ENCODE data around the gene EIF3A.

The EIF3A gene

DNA sequence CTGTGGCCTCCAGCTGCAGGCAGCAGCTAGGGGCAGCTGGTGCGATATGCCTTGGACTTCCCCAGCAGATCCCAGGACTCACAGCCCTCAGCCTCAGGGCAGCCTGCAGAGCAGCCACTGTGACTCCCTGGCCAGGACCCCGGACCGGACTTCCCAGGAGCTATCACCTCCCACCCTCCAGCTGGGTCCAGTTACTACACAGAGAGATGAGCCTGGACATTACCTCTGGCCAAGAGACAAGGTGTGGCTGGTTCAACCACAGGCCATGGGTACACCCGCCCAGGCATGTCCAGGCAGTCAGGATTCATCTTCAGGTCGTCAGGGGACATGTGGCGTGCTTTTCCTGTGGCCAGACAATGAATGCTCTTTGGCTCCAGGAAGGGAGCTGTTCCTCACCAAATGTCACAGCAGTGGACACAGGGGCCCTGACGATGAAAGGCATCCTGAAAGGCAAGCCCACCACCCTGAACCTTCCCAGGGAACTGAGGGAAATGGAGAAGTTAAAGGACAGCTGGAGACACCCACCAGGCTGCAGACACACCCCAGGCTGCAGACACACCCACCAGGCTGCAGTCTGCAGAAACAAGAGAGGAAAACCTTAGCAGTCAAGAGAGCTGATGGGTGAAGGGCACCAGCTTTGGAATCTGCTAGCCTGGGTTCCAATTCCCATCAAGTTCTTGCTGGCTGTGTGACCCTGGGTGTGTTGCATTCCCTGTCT, 76.9 kb downstream of the EIF3A start:
- Mint-ChIP-seq H3K27ac (no peak overlapping the region), H3K36me3 (ENCODE audit: low read depth) (no peaks in the 10 kb centered on the region), H3K9me3 (no peaks in the 10 kb centered on the region), H3K27me3 (ENCODE audit: low read depth, poor library complexity) (peaks cover 15% of the 10 kb centered on the region), H3K4me1 (peaks cover 4% of the 10 kb centered on the region), H3K4me3 (no peak overlapping the region)
- no peak for DNase-seq
- no peak for TF ChIP-seq CTCF (IDR thresholded peaks at IDR 0.05)

DNA sequence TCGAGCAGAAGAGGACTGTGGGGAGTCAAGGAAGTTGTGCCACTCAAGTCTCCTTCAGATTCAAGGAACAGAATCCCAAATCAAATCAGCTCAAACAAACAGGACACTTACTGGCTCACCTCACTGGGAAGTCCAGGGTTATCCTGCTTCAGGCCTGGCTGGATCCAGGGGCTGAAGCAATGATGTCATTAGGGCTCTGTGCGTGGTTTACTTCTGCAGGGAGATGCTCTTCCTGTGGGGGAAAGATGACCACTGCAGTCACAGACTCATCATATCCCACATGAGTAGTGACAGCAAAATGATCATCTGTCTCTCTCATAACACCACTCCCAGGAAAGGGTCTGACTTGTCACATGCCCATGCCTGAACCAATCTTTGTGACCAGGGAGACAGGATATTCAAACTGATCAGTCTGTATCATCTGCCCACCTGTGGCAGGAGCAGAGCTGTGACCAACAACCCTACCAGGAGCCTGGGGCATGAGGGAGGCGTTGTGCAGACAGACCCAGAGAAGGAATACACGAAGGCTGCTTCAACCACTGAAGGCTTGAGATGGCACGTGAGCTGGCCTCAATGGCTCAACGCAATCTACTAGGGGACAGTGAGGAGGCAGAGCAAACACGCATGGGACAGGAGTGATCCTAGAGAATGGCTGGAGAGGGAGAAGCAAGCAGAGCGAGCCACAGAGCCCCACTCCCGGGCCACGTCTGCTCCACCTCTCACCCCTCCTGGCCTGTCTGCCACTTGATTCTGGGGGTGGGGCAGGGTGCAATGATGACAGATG, 78.7 kb downstream of the EIF3A start:
- no peak for TF ChIP-seq CTCF (IDR thresholded peaks at IDR 0.05)
- no peak for DNase-seq
- H3K9me3 Mint-ChIP-seq, result peaks cover 8% of the 10 kb centered on the region
- peaks cover 12% of the 10 kb centered on the region for H3K27me3 Mint-ChIP-seq (ENCODE audit: low read depth, poor library complexity)
- H3K36me3 Mint-ChIP-seq (ENCODE audit: low read depth), result no peaks in the 10 kb centered on the region
- no peak overlapping the region for H3K27ac Mint-ChIP-seq
- peaks cover 4% of the 10 kb centered on the region for H3K4me1 Mint-ChIP-seq
- no peak overlapping the region for H3K4me3 Mint-ChIP-seq

GRCh38 chr10:118998183-118998582, 82.4 kb downstream of the EIF3A start:
- H3K4me1 Mint-ChIP-seq, result no peaks in the 10 kb centered on the region
- H3K9me3 Mint-ChIP-seq, result peaks cover 8% of the 10 kb centered on the region
- H3K27ac Mint-ChIP-seq, result no peak overlapping the region
- DNase-seq, result no peak
- H3K27me3 Mint-ChIP-seq (ENCODE audit: low read depth, poor library complexity), result peaks cover 11% of the 10 kb centered on the region
- no peak overlapping the region for H3K4me3 Mint-ChIP-seq
- H3K36me3 Mint-ChIP-seq (ENCODE audit: low read depth), result no peaks in the 10 kb centered on the region
- TF ChIP-seq CTCF (IDR thresholded peaks at IDR 0.05), result no peak

DNA sequence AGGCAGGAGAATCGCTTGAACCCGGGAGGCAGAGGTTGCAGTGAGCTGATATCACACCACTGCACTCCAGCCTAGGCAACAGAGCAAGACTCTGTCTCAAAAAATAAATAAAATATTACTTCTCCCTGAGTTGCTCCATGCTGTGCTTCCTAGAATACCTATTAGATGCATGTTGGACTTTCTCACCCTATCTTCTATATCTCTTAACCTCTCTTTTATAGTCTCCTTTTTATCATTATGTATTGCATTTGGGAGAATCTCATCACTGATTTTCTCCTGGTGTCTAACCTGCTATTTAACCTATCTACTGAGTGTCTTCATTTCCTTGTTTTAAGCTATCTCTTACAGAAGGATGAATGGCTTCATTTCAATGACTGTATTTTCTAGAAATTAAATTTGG, 83.2 kb downstream of the EIF3A start:
- Mint-ChIP-seq H3K9me3 (peaks cover 8% of the 10 kb centered on the region), H3K27me3 (ENCODE audit: low read depth, poor library complexity) (peaks cover 9% of the 10 kb centered on the region), H3K27ac (no peak overlapping the region), H3K36me3 (ENCODE audit: low read depth) (no peaks in the 10 kb centered on the region), H3K4me3 (no peak overlapping the region), H3K4me1 (no peaks in the 10 kb centered on the region)
- DNase-seq, result no peak
- no peak for TF ChIP-seq CTCF (IDR thresholded peaks at IDR 0.05)

- Mint-ChIP-seq H3K4me3 (no peak overlapping the region), H3K9me3 (peaks cover 8% of the 10 kb centered on the region), H3K27ac (no peak overlapping the region), H3K4me1 (peaks cover 6% of the 10 kb centered on the region), H3K36me3 (ENCODE audit: low read depth) (no peaks in the 10 kb centered on the region), H3K27me3 (ENCODE audit: low read depth, poor library complexity) (peaks cover 6% of the 10 kb centered on the region)
- no peak for TF ChIP-seq CTCF (IDR thresholded peaks at IDR 0.05)
- DNase-seq, result no peak
Measured at GRCh38 chr10:118995739-118996138, 84.9 kb downstream of the EIF3A start.
